ENCODE results near the gene C6orf89. TPM values are rescaled to one million over a fixed set of nuclear protein-coding genes. Genes with fewer than 3 reads are reported as not detected.

The C6orf89 gene
- polyA plus RNA-seq, 1 donor (not counting 4 experiments of a cell fraction or from before 2014, with no cell fraction given) = 29.0 TPM

- no peaks in the 10 kb centered on the region for H3K9me3 ChIP-seq (ENCODE audit: control insufficient read depth, low read depth, low read length)
- no peaks in the 10 kb centered on the region for H4K20me1 ChIP-seq (ENCODE audit: control insufficient read depth, extremely low read depth, insufficient read depth, low read length)
- no peak for TF ChIP-seq EZH2 (IDR thresholded peaks at IDR 0.05; ENCODE audit: low read length)
- TF ChIP-seq CTCF (optimal IDR thresholded peaks at IDR 0.05 in 1 of 3, IDR thresholded peaks at IDR 0.05 in 1 of 3, conservative IDR thresholded peaks at IDR 0.05 in 1 of 3; ENCODE audit: extremely low read depth in 1 of 3, insufficient read depth in 2 of 3, low read length in 3 of 3) = no peak
- H3K27ac ChIP-seq (ENCODE audit: control insufficient read depth, insufficient read depth, low read length) = no peak within 1 kb of the TSS
- dilution Hi-C loops (cut with MboI; ENCODE audit: extremely low pct_ligation_motif_present, low sequenced_read_pairs) = no loop called here
- H3K79me2 ChIP-seq (ENCODE audit: control insufficient read depth, insufficient read depth, low read length) = no peaks in the 10 kb centered on the region
- H3K27me3 ChIP-seq (ENCODE audit: control insufficient read depth, extremely low read depth, insufficient read depth, low read length) = no peaks in the 10 kb centered on the region
- no peak for FAIRE-seq
- peaks cover 18% of the 10 kb centered on the region for H3K4me1 ChIP-seq (ENCODE audit: control insufficient read depth, extremely low read depth, insufficient read depth, low read length)
- no peaks in the 10 kb centered on the region for H3K36me3 ChIP-seq (ENCODE audit: control insufficient read depth in 2 of 2, extremely low read depth in 1 of 2, insufficient read depth in 2 of 2, low read length in 2 of 2)
- DNase-seq (ENCODE audit: low read depth, low spot score) = no peak
- no peak within 1 kb of the TSS for H3K4me2 ChIP-seq (ENCODE audit: control insufficient read depth, extremely low read depth, insufficient read depth, low read depth, low read length)
- H3K9me1 ChIP-seq (ENCODE audit: control insufficient read depth, extremely low read depth, insufficient read depth, low read length) = no peaks in the 10 kb centered on the region
- H2AFZ ChIP-seq (ENCODE audit: control insufficient read depth, low read length) = no peak within 1 kb of the TSS
- H3K4me3 ChIP-seq (ENCODE audit: control insufficient read depth in 2 of 3, extremely low read depth in 1 of 3, insufficient read depth in 2 of 3, low read depth in 1 of 3, low read length in 3 of 3) = no peak within 1 kb of the TSS
- no peak within 1 kb of the TSS for H3K9ac ChIP-seq (ENCODE audit: control insufficient read depth, extremely low read depth, insufficient read depth, low read length)
Observed at GRCh38 chr6:36954262-36954931, 68.6 kb downstream of the C6orf89 start, which contains the start of gene PI16. PI16 (plus strand) TSS chr6:36954738; CDS start chr6:36954761, 23 bp downstream.

GRCh38 chr6:36955136-36955535 lies 69.4 kb downstream of the C6orf89 start:
- DNase-seq (ENCODE audit: low read depth, low spot score) (no peak), FAIRE-seq (no peak)
- Histone ChIP-seq H3K4me1 (ENCODE audit: control insufficient read depth, extremely low read depth, insufficient read depth, low read length) (peaks cover 14% of the 10 kb centered on the region), H4K20me1 (ENCODE audit: control insufficient read depth, extremely low read depth, insufficient read depth, low read length) (no peaks in the 10 kb centered on the region), H3K9me1 (ENCODE audit: control insufficient read depth, extremely low read depth, insufficient read depth, low read length) (no peaks in the 10 kb centered on the region), H3K79me2 (ENCODE audit: control insufficient read depth, insufficient read depth, low read length) (no peaks in the 10 kb centered on the region), H3K4me3 (ENCODE audit: control insufficient read depth in 2 of 3, extremely low read depth in 1 of 3, insufficient read depth in 2 of 3, low read depth in 1 of 3, low read length in 3 of 3) (no peak overlapping the region), H3K27me3 (ENCODE audit: control insufficient read depth, extremely low read depth, insufficient read depth, low read length) (no peaks in the 10 kb centered on the region), H2AFZ (ENCODE audit: control insufficient read depth, low read length) (no peak overlapping the region), H3K9ac (ENCODE audit: control insufficient read depth, extremely low read depth, insufficient read depth, low read length) (no peak overlapping the region), H3K4me2 (ENCODE audit: control insufficient read depth, extremely low read depth, insufficient read depth, low read depth, low read length) (no peak overlapping the region), H3K9me3 (ENCODE audit: control insufficient read depth, low read depth, low read length) (no peaks in the 10 kb centered on the region), H3K27ac (ENCODE audit: control insufficient read depth, insufficient read depth, low read length) (no peak overlapping the region), H3K36me3 (ENCODE audit: control insufficient read depth in 2 of 2, extremely low read depth in 1 of 2, insufficient read depth in 2 of 2, low read length in 2 of 2) (no peaks in the 10 kb centered on the region)
- TF ChIP-seq CTCF (optimal IDR thresholded peaks at IDR 0.05 in 1 of 3, IDR thresholded peaks at IDR 0.05 in 1 of 3, conservative IDR thresholded peaks at IDR 0.05 in 1 of 3; ENCODE audit: extremely low read depth in 1 of 3, insufficient read depth in 2 of 3, low read length in 3 of 3) (no peak), EZH2 (IDR thresholded peaks at IDR 0.05; ENCODE audit: low read length) (no peak)
- dilution Hi-C loops (cut with MboI; ENCODE audit: extremely low pct_ligation_motif_present, low sequenced_read_pairs) = no loop called here

Measured in keratinocyte (primary cell).